Right lobe of liver (tissue), 4 donors: ENCODE measurements around the gene ADARB2.

Experiments
- CTCF ChIP-seq, 4 donors: fragments of 200-600 bp in 3 of 4; fragments of 450-650 bp in 1 of 4; IDR thresholded peaks; one replicate each; pipeline versions ENCODE4 v1.5.1 to v1.8.0; 2016 to 2022; ENCODE audit warnings: antibody characterized with exemption in 4 of 4, mild to moderate bottlenecking in 2 of 4
- POLR2A ChIP-seq: fragments of 450-650 bp; IDR thresholded peaks from one replicate; pipeline ENCODE4 v1.6.1; 2017; ENCODE audit warnings: antibody characterized with exemption, mild to moderate bottlenecking
- donor health status: DM: no; HTN: no; CAD: no.
- donor health status: DM: no; HTN: no; CAD: no.
- donor health status: DM: no; HTN: yes; CAD: no.

DNA sequence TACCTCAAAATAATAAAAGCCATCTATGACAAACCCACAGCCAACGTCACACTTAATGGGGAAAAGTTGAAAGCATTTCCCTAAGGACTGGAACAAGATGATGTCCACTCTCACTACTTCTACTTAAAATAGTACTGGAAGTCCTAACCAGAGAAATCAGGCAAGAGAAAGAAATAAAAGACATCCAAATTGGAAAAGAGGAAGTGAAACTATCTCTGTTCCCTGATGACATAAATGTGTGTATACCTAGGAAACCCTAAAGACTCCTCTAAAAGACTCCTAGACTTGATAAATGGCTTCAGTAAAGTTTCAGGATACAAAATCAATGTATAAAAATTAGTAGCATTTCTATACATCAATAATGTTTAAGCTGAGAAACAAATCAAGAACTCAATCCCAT is 367.0 kb downstream of the ADARB2 start:
- TF ChIP-seq CTCF (IDR thresholded peaks at IDR 0.05) (no peak), POLR2A (no peak)
